HFF-Myc (cell line): ENCODE data around the gene RASIP1.

Source experiments
- DNase-seq: peaks from one replicate; pipeline ENCODE4 v3.0.0-alpha.2; 2011; ENCODE audit warnings: low read depth; ENCODE audit errors: extremely low read depth
- H3K4me3 ChIP-seq: replicated peaks from 2 replicates; pipeline ENCODE4 v1.5.1; 2011; ENCODE audit warnings: low read depth, mild to moderate bottlenecking, control low read depth, low read length
- TF ChIP-seq, protein P1 (sequence below): IDR thresholded peaks from 2 replicates; pipeline ENCODE4 v1.5.1; 2012; ENCODE audit warnings: mild to moderate bottlenecking, low read depth, low read length, control low read depth; ENCODE audit errors: missing control alignments

The RASIP1 gene

DNA sequence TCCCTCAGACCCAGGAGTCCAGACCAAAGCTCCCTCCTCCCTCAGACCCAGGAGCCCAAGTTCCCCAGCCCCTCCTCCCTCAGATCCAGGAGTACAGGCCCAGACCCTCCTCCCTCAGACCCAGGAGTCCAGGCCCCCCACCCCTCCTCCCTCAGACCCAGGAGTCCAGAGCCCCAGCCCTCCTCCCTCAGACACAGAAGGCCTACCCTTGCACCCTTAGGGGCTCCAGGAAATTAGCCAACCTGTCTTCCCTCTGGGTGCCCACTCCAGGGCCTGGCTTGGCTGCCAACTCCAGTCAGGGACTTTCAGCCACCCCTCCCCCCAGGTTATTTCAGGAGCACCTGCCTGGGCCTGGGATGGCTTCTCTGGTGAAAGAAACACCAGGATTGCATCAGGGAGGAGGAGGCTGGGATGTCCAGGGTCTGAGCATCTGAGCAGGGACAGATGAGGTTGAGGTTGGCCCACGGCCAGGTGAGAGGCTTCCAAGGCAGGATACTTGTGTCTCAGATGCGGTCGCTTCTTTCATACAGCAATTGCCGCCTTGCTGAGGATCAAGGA is 14.8 kb upstream of the RASIP1 start, which contains the start of gene FGF21:
Gene FGF21, plus strand, starts transcription at position 441 of the 558 bp plus-strand sequence. CDS start 713 bp downstream, outside the sequence.
- TF ChIP-seq, protein P1, sequence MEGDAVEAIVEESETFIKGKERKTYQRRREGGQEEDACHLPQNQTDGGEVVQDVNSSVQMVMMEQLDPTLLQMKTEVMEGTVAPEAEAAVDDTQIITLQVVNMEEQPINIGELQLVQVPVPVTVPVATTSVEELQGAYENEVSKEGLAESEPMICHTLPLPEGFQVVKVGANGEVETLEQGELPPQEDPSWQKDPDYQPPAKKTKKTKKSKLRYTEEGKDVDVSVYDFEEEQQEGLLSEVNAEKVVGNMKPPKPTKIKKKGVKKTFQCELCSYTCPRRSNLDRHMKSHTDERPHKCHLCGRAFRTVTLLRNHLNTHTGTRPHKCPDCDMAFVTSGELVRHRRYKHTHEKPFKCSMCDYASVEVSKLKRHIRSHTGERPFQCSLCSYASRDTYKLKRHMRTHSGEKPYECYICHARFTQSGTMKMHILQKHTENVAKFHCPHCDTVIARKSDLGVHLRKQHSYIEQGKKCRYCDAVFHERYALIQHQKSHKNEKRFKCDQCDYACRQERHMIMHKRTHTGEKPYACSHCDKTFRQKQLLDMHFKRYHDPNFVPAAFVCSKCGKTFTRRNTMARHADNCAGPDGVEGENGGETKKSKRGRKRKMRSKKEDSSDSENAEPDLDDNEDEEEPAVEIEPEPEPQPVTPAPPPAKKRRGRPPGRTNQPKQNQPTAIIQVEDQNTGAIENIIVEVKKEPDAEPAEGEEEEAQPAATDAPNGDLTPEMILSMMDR, result no peak
- H3K4me3 ChIP-seq, result no peak within 1 kb of the TSS
- DNase-seq, result no peak

DNA sequence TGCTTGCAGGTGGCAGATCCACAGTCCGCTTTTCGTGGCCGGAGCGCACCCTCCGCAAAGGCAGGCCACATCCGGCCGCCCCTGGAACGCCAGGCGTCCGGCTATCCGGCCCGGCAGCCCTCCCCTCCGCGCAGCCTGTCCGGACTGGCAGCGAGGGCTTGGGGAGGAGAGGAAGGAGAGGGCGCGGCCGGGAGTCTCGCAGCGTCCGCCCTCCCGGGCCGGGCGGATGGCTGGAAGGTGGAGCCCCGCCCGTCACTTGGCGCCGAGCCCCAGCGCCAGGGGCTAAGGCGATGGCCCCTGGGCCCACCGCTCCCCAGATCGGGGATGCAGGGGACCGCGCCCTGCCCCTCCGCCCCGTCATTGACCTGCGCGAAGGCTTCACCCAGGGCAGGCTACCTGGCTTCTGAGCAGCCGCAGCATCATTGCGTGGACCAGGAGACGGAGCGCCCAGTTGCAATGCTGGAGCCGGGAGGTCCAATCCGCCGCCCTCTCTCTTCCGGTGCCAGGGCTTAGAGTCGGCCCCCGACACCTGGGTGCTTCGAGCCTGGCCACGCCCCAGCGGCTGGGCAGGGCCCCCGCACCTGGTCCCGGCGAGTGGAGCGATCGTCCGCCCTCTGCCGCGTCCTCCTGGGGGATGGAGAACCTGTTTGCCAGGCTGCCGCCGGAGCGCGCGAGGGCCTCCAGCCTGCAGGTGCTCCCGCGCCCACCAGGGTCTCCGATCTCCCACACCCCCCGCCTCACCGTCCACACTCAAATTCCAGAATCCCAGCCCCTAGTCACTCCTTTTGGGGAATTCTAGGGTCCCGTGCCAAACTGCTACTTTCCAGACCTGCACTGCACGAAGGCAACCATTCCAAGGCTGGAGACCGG is 12.3 kb upstream of the RASIP1 start, which contains the start of gene FUT1:
Gene FUT1, minus strand, starts transcription at position 146 of the 870 bp plus-strand sequence. CDS start 1,360 bp downstream, outside the sequence.
- TF ChIP-seq, protein P1, result no peak
- no peak for DNase-seq

DNA sequence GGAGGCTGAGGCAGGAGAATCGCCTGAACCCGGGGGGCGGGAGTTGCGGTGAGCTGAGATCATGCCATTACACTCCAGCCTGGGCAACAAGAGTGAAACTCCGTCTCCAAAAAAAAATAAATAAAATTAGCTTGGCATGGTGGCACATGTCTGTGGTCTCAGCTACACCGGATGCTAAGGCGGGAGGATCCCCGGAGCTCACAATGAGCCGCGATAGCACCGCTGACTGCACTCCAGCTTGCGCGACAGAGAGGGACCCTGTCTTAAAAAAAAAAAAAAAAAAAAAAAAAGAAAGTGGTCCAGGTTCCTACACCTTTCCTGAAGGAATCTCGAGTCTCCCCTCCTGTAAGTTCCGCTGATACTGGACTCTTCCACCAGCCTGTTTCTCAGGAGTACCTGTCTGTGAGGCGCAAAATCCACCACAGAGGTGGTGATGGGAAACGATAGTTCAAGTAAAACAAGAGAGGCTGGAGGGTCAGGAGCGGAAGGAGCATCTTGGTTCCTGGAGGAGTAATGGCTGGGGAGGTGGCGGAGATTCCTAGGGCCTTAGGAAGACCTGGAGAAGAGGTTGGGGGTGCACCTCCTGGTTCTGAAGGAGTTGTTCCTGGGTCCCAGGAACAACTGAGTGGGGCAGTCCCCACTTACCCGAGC is 11.6 kb upstream of the RASIP1 start:
- TF ChIP-seq, protein P1, result no peak
- DNase-seq, result no peak
- H3K4me3 ChIP-seq, result peak overlapping the region; percentile 45

More for the DNA sequence above, 12.3 kb upstream of the RASIP1 start, which contains the start of gene FUT1:
- peak within 1 kb of the TSS; percentile 45 for H3K4me3 ChIP-seq

DNA sequence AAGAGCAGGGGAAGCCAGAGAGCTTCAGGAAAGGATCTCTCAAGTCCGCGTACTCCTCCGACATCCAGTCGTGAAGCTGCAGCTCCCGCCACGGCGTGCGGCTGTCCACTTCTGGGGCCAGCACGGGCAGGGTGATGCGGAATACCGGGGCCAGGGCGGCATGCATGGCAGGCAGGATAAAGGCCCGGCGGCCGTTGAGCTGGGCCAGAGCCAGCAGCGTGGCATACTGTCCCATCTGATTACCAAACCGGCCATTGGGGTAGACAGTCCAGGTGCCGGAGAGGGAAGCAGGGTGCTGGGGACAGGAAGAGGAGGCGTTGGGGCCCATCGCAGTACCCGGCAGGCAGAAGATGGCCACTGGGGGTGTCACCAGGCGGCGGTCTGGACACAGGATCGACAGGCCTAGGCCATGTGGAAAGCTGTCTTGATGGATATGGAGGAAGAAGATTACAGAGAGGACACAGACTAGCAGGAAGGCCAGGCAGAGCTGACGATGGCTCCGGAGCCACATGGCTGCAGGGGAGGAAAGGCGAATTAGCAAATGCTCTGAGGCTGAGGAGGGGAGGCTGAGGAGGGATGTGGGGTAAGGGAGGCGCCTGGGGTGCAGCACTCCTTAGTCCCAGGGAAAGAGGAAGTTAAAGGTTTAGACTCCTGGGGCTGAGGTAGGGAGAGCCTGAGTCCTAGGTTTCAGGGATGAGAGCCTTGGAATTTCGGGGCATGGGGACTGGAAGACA is 10.5 kb upstream of the RASIP1 start:
- no peak for DNase-seq
- H3K4me3 ChIP-seq, result no peak overlapping the region
- TF ChIP-seq, protein P1, result no peak

DNA sequence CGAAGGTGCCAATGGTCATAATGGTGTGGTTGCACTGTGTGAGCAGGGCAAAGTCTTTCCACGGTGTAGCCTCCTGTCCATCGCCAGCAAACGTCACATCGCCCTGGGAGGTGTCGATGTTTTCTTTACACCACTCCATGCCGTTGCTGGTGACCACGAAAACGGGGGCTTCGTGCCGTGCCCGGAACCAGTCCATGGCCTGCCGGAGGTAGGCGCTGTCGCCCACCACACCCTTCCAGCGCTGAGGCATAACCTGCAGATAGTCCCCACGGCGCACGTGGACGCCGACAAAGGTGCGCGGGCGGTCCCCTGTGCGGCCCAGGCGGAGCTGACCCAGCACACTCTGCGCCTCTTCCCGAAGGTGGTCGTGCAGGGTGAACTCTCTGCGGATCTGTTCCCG is 9.9 kb upstream of the RASIP1 start:
- DNase-seq, result no peak
- TF ChIP-seq, protein P1, result no peak
- H3K4me3 ChIP-seq, result no peak overlapping the region

DNA sequence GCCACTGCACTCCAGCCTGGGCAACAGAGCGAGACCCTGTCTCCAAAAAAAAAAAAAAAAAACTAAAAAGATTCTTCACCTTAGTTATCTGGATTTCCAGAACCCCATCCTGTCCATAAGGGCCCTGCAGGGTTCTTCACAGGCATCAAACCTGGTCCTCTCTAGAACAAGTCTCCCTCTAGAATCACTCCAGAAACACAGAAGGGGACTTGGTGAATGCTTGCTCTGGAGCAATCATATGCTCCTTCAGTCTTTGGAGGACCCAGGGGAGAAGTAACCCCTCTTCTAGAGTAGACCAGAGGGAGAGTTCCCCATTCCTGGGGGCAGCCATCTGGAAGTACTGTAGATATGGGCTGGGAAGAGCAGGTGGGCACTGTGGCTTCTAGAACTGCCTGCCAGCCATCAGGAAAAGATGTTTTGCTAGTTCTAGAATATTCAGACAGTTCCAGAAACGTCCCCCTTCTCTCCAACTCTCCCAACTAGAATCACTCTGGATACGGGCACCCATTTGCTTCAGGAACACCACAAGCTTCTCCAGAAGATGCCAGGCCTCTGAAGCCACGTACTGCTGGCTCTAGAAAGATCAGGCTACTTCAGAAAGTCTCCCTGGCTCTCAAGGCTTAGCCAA is 9.3 kb upstream of the RASIP1 start:
- no peak for DNase-seq
- no peak overlapping the region for H3K4me3 ChIP-seq
- TF ChIP-seq, protein P1, result no peak
